ENCODE results near the gene MAP3K13. TPM values are rescaled to one million over a fixed set of nuclear protein-coding genes. Genes with fewer than 3 reads are reported as not detected.

Gene MAP3K13
- polyA plus RNA-seq, 1 donor (not counting 4 experiments of a cell fraction or from before 2014, with no cell fraction given), result 23.0 TPM

DNA sequence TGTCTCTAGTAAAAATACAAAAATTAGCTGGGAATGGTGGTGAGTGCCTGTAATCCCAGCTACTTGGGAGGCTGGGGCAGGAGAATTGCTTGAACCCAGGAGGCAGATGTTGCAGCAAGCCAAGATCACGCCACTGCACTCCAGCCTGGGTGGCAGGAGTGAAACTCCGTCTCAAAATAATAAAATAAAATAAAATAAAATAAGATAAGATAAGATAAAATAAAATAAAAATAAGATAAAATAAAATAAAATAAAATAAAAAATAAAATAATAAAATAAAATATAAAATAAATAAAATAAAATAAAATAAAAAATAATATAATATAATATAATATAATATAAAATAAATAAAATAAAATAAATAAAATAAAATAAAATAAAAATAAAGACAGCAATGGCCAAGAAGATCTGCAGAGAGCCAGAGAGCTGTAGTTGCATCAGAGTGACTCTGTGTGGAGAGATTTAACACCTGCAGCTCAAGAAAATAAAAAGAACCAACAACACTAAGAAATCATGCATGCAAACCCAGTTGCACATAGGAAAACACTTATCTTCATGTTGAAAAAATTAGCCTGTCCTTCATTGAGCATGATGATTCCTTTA, 163.5 kb downstream of the MAP3K13 start:
- dilution Hi-C loops (cut with MboI; ENCODE audit: extremely low pct_ligation_motif_present, low sequenced_read_pairs), result no loop called here
- no peak overlapping the region for H3K4me3 ChIP-seq (ENCODE audit: control insufficient read depth in 2 of 3, extremely low read depth in 1 of 3, insufficient read depth in 2 of 3, low read depth in 1 of 3, low read length in 3 of 3)
- H3K27ac ChIP-seq (ENCODE audit: control insufficient read depth, insufficient read depth, low read length), result no peak overlapping the region
- no peaks in the 10 kb centered on the region for H3K27me3 ChIP-seq (ENCODE audit: control insufficient read depth, extremely low read depth, insufficient read depth, low read length)
- H3K9me1 ChIP-seq (ENCODE audit: control insufficient read depth, extremely low read depth, insufficient read depth, low read length), result no peaks in the 10 kb centered on the region
- peaks cover 3% of the 10 kb centered on the region for H3K4me1 ChIP-seq (ENCODE audit: control insufficient read depth, extremely low read depth, insufficient read depth, low read length)
- no peaks in the 10 kb centered on the region for H3K9me3 ChIP-seq (ENCODE audit: control insufficient read depth, low read depth, low read length)
- no peak for FAIRE-seq
- no peak for DNase-seq (ENCODE audit: low read depth, low spot score)
- no peaks in the 10 kb centered on the region for H3K36me3 ChIP-seq (ENCODE audit: control insufficient read depth in 2 of 2, extremely low read depth in 1 of 2, insufficient read depth in 2 of 2, low read length in 2 of 2)
- H3K4me2 ChIP-seq (ENCODE audit: control insufficient read depth, extremely low read depth, insufficient read depth, low read depth, low read length), result no peak overlapping the region
- H4K20me1 ChIP-seq (ENCODE audit: control insufficient read depth, extremely low read depth, insufficient read depth, low read length), result no peaks in the 10 kb centered on the region
- no peak for TF ChIP-seq EZH2 (IDR thresholded peaks at IDR 0.05; ENCODE audit: low read length)
- TF ChIP-seq, protein P1, sequence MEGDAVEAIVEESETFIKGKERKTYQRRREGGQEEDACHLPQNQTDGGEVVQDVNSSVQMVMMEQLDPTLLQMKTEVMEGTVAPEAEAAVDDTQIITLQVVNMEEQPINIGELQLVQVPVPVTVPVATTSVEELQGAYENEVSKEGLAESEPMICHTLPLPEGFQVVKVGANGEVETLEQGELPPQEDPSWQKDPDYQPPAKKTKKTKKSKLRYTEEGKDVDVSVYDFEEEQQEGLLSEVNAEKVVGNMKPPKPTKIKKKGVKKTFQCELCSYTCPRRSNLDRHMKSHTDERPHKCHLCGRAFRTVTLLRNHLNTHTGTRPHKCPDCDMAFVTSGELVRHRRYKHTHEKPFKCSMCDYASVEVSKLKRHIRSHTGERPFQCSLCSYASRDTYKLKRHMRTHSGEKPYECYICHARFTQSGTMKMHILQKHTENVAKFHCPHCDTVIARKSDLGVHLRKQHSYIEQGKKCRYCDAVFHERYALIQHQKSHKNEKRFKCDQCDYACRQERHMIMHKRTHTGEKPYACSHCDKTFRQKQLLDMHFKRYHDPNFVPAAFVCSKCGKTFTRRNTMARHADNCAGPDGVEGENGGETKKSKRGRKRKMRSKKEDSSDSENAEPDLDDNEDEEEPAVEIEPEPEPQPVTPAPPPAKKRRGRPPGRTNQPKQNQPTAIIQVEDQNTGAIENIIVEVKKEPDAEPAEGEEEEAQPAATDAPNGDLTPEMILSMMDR (optimal IDR thresholded peaks at IDR 0.05 in 1 of 3, IDR thresholded peaks at IDR 0.05 in 1 of 3, conservative IDR thresholded peaks at IDR 0.05 in 1 of 3; ENCODE audit: extremely low read depth in 1 of 3, insufficient read depth in 2 of 3, low read length in 3 of 3), result no peak
- no peak overlapping the region for H2AFZ ChIP-seq (ENCODE audit: control insufficient read depth, low read length)
- no peaks in the 10 kb centered on the region for H3K79me2 ChIP-seq (ENCODE audit: control insufficient read depth, insufficient read depth, low read length)
- H3K9ac ChIP-seq (ENCODE audit: control insufficient read depth, extremely low read depth, insufficient read depth, low read length), result no peak overlapping the region

GRCh38 chr3:185527364-185527763, 164.4 kb downstream of the MAP3K13 start:
- dilution Hi-C loops (cut with MboI; ENCODE audit: extremely low pct_ligation_motif_present, low sequenced_read_pairs), result no loop called here
- Histone ChIP-seq H3K27me3 (ENCODE audit: control insufficient read depth, extremely low read depth, insufficient read depth, low read length) (no peaks in the 10 kb centered on the region), H3K4me3 (ENCODE audit: control insufficient read depth in 2 of 3, extremely low read depth in 1 of 3, insufficient read depth in 2 of 3, low read depth in 1 of 3, low read length in 3 of 3) (no peak overlapping the region), H3K36me3 (ENCODE audit: control insufficient read depth in 2 of 2, extremely low read depth in 1 of 2, insufficient read depth in 2 of 2, low read length in 2 of 2) (no peaks in the 10 kb centered on the region), H4K20me1 (ENCODE audit: control insufficient read depth, extremely low read depth, insufficient read depth, low read length) (no peaks in the 10 kb centered on the region), H3K9me3 (ENCODE audit: control insufficient read depth, low read depth, low read length) (no peaks in the 10 kb centered on the region), H3K4me1 (ENCODE audit: control insufficient read depth, extremely low read depth, insufficient read depth, low read length) (peaks cover 3% of the 10 kb centered on the region), H2AFZ (ENCODE audit: control insufficient read depth, low read length) (peak overlapping the region; percentile 56), H3K4me2 (ENCODE audit: control insufficient read depth, extremely low read depth, insufficient read depth, low read depth, low read length) (peak overlapping the region; percentile 59), H3K27ac (ENCODE audit: control insufficient read depth, insufficient read depth, low read length) (no peak overlapping the region), H3K9ac (ENCODE audit: control insufficient read depth, extremely low read depth, insufficient read depth, low read length) (no peak overlapping the region), H3K79me2 (ENCODE audit: control insufficient read depth, insufficient read depth, low read length) (no peaks in the 10 kb centered on the region), H3K9me1 (ENCODE audit: control insufficient read depth, extremely low read depth, insufficient read depth, low read length) (no peaks in the 10 kb centered on the region)
- no peak for DNase-seq (ENCODE audit: low read depth, low spot score)
- no peak for FAIRE-seq
- TF ChIP-seq EZH2 (IDR thresholded peaks at IDR 0.05; ENCODE audit: low read length), result no peak
- TF ChIP-seq, protein P1 (optimal IDR thresholded peaks at IDR 0.05 in 1 of 3, IDR thresholded peaks at IDR 0.05 in 1 of 3, conservative IDR thresholded peaks at IDR 0.05 in 1 of 3; ENCODE audit: extremely low read depth in 1 of 3, insufficient read depth in 2 of 3, low read length in 3 of 3), result no peak
